HT1080 (cell line): ENCODE data around the gene ZFP82. TPM values are rescaled to one million over a fixed set of nuclear protein-coding genes. Genes with fewer than 3 reads are reported as not detected.

Source experiments
- DNase-seq: peaks from one replicate; pipeline ENCODE4 v3.0.0-alpha.2; 2015; ENCODE audit warnings: low read depth
- polyA plus RNA-seq, 2 experiments: library from polyadenylated mRNA; depleted of rRNA; stranded (reverse); fragments of >200 nt; gene quantifications; 2 replicates each; pipeline ENCODE4 v1.2.3, GENCODE V29; 2015
- total RNA-seq: library from RNA; depleted of rRNA; stranded (reverse); fragments of >200 nt; shearing (Covaris generic); gene quantifications from 2 replicates; pipeline ENCODE4 v1.2.3, GENCODE V29; 2014; rRNA removed

The ZFP82 gene
- total RNA-seq: 1.9 and 2.6 TPM in 2 replicates
- polyA plus RNA-seq (2015; cell fraction: cytosol; rRNA removed): 0.30 and 0.41 TPM in 2 replicates
- 0.33 and 1.0 TPM in 2 replicates for polyA plus RNA-seq (2015; cell fraction: nucleus; rRNA removed)

DNA sequence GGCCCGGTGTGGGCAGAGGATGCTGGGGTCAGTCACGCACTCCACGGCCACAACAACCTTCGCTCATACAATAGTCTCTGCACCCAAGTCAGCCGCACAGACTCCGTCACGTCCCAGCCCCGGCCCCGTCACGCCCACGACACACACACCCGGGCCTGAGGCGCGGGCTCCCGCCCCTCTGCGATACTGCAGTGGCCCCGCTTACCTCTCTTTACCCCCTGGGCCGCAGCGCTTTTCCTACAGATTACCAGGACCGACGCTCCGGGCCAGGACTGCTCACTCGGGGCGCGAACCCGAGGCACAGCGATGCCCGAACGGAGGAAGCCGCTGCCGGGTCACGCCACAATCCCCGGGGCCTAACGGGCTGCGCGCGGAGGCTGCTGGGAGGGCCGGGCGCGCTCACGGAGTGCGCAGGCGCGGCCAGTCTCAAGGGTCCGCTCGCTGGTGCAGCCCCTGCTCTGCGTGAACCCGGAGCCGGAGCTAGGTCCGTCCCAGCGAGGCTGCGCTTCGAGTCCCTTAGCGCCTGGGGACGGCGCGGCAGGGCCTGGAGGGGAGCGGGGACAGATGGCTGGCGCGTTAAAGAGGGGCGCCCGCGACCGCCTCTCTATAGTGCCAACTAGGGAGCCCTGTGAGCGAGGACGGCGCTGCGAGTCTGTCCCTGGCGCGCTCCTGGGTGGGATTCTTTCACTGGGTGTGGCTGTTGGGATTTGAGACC is at the start of gene ZFP82:
Gene ZFP82 (minus strand): TSS at position 358 of the 715 bp plus-strand sequence. CDS start 8,855 bp downstream, outside the sequence.
- DNase-seq: peak; percentile 56

DNA sequence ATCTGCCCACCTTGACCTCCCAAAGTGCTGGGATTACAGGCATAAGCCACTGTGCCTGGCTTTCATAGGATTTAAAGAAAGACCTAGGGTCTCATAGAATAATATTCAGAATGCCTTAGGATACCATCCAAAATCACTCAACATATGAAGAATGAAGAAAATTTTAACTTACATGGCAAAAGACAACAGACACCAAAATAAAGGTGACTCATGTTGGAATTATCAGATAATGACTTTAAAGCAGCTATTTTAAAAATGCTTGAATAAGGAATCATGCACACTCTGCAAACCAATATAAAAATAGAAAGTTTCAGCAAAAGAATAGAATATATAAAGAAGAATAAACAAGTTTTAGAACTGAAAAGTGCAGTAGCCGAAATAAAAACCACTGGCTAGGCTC is 41.6 kb upstream of the ZFP82 start:
- no peak for DNase-seq

DNA sequence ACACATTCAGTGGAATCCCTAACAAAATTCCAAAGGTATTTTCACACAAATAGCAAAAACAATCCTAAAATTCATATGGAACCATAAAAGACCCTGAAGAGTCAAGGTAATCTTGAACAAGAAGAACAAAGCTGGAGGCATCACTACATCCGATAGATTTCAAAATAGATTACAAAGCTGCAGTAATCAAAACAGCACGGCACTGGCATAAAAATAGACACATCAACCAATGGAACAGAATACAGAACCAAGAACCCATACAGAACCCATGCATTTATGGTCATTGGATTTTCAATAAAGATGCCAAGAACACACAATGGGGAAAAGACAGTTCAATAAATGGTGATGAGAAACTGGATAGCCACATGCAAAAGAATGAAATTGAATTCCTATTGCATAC is 38.4 kb upstream of the ZFP82 start:
- no peak for DNase-seq

DNA sequence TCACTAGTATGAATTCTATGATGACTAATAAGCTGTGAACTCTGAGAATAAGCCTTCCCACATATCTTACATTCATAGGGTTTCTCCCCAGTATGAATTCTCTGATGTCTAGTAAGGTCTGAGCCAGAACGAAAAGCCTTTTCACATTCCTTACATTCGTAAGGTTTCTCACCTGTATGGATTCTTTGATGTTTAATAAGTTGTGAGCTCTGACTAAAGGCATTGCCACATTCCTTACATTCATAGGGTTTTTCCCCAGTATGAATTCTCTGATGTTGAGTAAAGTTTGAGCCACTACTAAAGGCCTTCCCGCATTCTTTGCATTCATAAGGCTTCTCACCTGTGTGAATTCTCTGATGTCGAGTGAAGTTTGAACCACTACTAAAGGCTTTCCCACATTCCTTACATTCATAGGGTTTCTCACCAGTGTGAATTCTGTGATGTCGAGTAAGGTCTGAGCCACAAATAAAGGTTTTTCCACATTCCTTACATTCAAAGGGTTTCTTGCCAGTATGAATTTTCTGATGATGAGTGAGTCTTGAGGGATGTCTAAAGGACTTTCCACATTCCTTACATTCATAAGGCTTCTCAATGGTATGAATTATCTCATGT is 30.7 kb upstream of the ZFP82 start:
- no peak for DNase-seq

DNA sequence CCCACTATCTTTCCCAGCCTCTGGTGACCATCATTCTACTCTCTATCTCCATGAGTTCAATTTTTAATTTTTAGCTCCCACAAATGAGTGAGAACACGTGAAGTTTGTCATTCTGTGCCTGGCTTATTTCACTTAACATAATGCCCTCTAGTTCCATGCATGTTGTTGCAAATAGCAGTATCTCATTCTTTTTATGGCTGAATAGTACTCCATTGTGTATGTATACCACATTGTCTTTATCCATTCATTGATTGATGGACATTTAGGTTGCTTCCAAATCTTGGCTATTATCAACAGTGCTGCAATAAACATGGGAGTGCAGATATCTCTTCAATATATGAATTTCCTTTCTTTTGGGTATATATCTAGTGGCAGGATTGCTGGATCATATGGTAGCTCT is 22.9 kb upstream of the ZFP82 start:
- DNase-seq: no peak

DNA sequence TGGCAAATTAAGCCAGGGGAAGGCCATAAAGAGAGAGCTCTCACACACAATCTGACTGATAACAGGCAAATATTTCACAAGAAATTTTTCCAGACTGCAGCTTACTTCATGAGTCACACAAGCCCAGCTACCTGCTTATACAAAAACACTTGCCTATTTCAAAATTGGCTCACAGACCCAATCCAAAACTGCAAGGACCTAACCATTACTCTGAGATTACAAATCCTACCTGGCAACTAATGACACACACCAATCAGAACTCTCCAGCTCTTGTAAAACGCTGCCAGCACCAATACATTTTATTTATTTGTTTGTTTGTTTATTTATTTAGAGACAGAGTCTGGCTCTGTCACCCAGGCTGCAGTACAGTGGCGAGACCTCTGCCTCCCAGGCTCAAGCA is 18.1 kb upstream of the ZFP82 start:
- no peak for DNase-seq

DNA sequence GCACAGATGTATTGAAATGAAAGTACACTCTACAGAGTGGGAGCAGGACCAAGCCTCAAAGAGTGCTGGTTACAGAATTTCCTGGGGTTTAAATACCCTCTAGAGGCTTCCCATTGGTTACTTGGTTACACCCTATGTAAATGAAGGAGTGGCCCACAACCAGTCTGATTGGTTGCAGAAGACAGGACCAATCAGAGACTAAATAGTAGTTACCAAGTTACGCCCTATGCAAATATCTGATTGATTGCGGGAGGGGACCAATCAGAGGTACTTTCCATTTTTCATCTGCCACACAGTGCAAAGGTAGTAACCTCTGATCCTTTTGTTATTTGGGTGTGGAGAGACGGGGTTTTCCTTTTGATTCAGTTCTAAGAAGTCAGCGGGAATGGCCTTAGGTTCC is 5.5 kb upstream of the ZFP82 start:
- DNase-seq: no peak

DNA sequence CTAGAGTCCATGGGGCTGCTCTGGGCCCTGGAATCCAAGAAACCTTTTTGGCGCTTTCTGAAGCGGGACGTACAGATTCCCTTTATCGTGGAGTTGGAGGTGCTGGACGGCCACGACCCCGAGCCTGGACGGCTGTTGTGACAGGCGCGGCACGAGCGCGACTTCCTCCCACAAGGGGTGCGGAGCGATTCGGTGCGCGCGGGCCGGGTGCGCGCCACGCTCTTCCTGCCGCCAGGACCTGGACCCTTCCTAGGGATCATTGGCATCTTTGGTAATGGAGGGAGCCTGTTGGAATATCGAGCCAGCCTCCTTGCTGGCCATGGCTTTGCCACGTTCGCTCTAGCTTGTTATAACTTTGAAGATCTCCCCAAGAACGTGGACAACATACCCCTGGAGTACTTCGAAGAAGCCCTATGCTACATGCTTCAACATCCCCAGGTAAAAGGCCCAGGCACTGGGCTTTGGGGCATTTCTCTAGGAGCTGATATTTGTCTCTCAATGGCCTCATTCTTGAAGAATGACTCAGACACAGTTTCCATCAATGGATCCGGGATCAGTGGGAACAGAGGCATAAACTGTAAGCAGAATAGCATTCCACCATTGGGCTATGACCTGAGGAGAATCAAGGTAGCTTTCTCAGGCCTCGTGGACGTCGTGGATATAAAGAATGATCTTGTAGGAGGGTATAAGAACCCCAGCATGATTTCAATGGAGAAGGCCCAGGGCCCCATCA is 3.5 kb upstream of the ZFP82 start:
- DNase-seq: no peak

DNA sequence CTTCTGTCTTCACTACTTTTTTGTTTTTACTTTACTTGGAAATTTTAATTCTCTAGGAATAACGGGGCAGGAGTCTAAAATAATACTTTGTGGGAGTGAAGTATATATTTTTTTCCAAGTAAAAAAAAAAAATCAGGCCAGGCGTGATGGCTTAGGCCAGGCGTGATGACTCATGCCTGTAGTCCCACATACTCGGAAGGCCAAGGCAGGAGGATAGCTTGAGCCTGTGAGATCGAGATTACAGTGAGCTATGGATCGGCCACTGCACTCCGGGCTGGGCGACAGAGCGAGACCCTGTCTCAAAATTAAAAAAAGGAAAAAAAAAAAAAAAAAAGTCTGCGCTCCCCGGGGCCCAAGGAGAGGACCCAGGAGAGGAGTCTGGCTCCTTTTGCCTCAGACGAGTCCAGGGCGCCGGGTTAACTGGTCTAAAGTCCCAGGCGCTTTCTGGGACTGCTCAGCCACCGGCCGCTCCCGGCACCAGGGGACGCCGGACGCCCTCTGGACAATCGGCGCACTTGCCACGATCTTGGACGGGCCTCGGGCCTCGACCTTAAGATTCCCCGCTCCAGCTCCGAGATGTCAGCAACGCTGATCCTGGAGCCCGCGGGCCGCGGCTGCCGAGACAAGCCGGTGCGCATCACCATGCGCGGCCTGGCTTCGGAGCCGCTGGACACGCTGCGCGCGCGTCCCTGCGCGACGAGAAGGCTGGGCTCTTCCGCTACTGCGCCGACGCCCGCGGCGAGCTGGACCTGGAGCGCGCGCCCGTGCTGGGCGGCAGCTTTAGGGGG is 2.7 kb upstream of the ZFP82 start:
- no peak for DNase-seq

DNA sequence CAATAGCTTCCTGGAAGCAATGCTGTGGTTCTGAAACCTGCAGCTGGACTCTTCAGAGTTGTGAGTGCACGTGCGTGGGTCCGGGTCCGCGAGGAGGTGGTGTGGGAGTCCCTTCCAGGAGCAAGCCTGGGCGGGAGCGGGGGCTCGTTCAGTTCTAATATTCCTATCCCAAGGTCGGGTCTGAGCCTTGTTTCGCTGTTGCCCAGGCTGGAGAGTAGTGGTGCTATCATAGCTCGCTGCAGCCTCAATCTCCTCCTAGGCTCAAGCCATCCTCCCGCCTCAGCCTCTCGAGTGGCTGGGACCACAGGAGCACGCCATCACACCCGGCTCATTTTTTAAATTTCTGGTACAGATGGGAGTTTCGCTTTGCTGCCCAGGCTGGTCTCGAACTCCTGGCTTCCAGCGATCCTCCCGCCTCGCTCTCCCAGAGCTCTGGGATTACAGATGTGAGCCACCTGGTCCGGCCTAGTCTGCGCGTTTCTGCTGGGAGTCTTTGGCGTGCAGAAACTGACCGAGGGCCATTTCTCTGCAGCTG is 625 bp downstream of the ZFP82 start:
- DNase-seq: peak; percentile 4

DNA sequence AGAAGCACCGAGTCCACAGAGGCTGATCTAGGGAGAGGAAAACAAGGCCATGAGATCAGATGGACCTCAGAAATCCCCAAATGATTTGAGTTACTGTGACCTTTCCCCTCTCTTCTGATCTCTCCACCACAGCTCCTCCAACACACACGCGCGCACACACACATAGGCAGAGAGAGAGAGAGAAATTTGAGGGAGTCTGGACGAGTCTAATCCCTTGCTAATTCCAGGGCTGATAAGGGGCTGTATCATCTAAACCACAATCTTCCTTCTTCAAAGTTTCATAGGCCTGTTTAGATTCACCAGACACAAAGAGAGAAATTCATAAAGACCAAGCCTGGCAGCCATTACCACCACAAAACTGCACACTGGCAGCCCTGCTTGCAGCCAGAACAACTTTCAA is 8.6 kb downstream of the ZFP82 start:
- no peak for DNase-seq

DNA sequence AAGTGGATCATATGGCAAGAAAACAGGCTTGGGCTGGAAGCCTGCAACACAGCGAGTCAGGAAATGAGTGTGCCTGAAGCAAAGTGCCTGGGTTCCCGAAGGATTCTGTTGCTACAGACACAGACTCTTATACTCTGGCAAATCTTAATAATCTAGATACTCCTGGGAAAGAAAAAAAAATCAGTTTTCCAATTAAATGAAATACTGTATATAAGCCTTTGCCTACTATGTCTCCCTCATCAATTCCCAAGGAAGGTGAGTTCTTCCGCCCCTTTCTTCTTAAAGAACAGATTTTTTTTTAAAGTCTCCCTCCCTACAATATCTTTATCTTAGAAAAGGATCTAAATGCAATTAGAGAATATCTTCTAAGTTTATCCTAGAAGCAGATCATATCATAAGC is 10.3 kb downstream of the ZFP82 start:
- DNase-seq: no peak

DNA sequence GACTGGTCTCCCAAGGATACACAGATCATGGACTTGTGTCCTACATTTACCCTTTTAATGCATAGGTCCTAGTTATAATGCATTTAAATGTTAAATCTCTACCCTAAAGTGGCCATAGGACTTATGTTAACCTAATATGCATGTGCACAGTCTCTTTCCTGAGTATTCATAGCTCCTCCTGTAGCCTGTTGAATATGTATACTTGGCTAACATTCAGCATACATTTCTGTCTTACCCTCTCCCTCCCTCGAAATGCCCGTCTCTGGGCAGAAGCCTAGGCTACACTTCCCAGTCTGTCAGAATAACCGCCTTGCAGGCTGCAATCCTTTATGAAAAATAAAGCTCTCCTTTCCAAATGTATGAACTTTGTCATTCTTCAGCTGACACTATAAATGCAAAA is 13.9 kb downstream of the ZFP82 start:
- no peak for DNase-seq

DNA sequence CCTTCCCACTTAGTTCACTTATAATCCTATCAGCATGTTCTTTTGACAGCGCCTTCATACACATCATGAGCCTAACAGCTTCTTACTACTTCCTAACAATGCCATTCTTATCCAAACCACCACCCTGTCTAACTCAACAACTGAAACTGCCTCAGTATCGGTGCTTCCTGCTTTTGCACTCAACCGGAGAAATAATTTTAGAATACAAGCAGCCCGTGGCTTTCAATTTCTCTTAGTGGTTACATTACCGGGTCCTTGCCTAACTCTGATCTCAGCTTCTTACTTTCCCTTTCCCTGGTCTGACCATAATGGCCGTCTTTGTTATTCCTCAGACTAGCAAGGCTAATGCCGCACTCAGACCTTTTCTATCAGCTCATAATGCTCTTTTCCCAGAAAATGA is 17.0 kb downstream of the ZFP82 start:
- DNase-seq: no peak

DNA sequence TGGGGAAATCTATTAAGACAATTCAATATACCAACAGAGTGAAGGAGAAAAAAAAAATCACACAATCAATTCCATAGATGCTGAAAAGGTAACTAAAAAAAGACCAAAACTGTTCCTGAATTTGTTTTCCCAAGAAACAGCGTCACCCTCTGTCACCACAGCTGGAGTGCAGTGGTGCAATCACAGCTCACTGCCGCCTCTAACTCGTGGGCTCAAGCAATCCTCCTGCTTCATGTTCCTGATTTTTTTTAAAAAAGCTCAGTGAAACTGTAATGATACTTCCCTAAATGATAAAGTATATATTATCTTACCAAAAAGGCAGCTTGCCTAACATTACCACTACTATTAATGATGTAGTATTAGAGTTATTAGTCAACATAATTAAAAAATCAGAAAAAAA is 19.9 kb downstream of the ZFP82 start:
- DNase-seq: no peak

DNA sequence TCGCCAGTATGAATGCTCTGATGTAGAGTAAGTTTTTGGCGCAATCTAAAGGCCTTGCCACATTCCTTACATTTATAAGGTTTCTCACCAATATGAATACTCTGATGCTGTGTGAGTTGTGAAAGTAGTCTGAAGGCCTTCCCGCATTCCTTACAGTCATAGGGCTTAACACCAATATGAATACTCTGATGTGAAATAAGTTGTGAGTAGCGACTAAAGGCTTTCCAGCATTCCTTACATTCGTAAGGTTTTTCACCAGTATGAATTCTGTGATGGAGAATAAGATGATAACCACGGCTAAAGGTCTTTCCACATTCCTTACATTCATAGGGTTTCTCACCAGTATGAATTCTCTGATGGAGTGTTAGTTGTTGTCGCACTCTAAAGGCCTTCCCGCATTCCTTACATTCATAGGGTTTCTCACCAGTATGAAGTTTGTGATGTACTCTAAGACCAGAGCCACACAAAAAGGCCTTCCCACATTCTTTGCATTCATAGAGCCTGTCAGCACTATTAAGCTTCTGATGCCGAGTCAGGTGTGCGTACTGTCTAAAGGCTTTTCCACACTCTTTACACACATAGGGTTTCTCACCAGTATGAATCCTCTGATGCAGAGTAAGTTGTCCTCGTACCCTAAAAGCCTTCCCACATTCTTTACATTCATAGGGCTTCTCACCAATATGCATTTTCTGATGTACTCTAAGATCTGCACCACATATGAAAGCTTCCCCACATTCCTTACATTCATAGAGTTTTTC is 25.3 kb downstream of the ZFP82 start:
- no peak for DNase-seq

DNA sequence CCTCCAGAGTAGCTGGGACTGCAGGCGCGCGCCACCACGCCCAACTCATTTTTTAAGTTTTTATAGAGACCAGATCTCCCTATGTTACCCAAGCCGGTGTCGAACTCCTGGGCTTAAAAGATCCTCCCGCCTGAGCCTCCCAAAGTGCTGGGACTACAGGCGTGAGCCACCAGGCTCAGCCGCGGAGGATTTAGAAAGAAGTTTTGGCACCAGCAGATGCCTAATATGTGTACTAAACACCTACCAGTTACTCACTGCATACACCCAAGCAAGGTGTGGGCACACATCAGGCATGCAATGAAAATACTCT is 39.0 kb downstream of the ZFP82 start:
- no peak for DNase-seq

DNA sequence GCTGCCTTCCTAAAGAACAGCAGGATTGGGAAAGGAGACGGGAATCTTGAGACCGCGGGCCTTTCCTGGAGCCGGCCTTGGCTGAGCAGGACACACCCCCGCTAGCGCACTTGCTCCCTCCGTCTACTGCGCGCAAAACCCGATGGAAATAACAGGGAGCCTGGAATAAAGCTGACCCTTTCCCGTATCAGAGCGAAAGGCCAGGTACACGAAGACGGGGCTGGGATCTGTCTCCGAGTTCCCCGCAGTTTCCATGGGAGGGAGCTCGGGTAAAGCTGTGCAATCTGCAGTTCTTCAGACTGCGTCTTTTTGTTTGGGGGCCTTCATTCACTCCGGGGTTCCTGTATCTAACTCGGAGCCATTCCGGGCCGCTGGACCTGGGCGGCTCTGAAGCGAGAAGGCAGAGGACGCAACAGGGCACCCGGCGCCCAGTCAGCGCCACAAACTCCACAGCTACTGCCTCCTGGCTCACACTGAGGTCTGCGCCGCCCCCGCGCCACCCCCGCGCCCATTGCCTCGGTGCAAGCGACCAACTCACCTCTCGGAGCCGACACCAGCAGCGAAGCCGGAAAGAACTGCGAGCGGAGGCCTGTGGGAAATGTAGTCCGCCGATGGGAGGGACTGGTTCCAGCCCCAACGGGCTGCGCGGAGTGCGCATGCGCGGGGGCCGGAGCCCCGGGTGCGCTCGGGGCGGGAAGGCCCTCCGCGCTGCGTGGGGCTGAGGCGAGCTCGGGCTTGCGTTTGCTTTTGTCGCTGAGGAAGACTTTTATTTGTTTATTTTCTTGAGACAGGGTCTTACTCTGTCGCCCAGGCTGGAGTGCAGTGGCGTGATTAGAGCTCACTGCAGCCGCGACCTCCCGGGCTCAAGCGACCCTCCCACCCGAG is 39.6 kb downstream of the ZFP82 start, which contains the start of gene ZFP14:
Gene ZFP14 (minus strand): TSS at position 577 of the 885 bp plus-strand sequence. CDS start 11,309 bp downstream, outside the sequence.
- DNase-seq: peak; percentile 88

DNA sequence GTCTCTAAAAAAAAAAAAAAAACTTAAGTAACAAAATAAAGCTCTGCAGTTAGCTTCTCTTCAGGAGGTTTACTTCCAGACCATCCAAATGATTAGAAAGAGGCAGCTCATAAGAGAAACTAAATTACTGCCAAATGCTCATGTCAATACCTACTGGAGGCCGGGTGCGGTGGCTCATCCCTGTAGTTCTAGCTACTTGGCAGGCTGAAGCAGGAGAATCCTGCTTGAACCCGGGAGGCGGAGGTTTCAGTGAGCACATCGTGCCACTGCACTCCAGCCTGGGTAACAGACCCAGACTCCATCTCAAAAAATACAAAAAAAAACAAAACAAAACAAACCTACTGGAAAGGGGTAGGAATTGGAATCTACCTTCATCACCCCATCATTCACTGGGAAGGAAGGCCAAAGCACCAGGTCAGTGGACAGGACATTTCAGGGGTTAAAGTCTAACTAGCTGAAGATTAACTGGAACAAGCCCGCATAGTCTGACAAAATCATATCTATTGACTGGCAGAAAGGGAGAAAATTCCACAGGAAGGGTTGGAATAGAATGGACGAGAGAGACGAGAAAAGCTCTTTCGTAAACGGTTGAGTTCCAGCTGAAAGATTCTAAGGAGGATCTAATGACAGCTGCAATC is 40.8 kb downstream of the ZFP82 start:
- DNase-seq: no peak
